RWPE1 (cell line): ENCODE data around the gene COTL1.
A peak's percentile ranks its signal among the peaks of the same experiment; 100 is the strongest.

Experiments
- CTCF ChIA-PET: fragments of 350-600 bp; sonication (Branson Sonifier 250); formaldehyde crosslinking; extraction: SDS; loops from one replicate; lab custom pipeline; 2021; lab: Yijun Ruan, JAX
- POLR2A ChIA-PET: fragments of 400-600 bp; formaldehyde crosslinking; extraction: SDS; loops from one replicate; lab custom pipeline; 2020; ENCODE audit warnings: antibody characterized with exemption; ENCODE audit not compliant: low non-redundant PET; lab: Yijun Ruan, JAX
- DNase-seq: peaks from one replicate; pipeline ENCODE4 v3.0.0; 2012; ENCODE audit warnings: low spot score
- H3K27ac ChIP-seq: fragments of 450-650 bp; 2 replicates; pipeline ENCODE4 v1.5.1; 2017
- CTCF ChIP-seq: fragments of 450-650 bp; conservative IDR thresholded peaks from 2 replicates; pipeline ENCODE4 v1.5.1; 2017; ENCODE audit warnings: low read depth, mild to moderate bottlenecking

Gene COTL1

GRCh38 chr16:84596161-84596560, 21.7 kb downstream of the COTL1 start:
- POLR2A ChIA-PET: no interaction called here
- H3K27ac ChIP-seq: 0 out of 2 replicates have a peak overlapping the region, but pooled peaks have one; percentile 0
- CTCF ChIA-PET: no interaction called here

GRCh38 chr16:84595052-84595481, 22.8 kb downstream of the COTL1 start:
- ChIA-PET CTCF (no interaction called here), POLR2A (no interaction called here)
- peak overlapping the region; percentile 6 for H3K27ac ChIP-seq
- no peak for TF ChIP-seq CTCF
- no peak for DNase-seq

More at GRCh38 chr16:84596161-84596560, 21.7 kb downstream of the COTL1 start:
- no peak for TF ChIP-seq CTCF
- DNase-seq: no peak

GRCh38 chr16:84594725-84595038, 23.2 kb downstream of the COTL1 start:
- H3K27ac ChIP-seq: peak overlapping the region; percentile 6
- no peak for DNase-seq
- ChIA-PET POLR2A (no interaction called here), CTCF (no interaction called here)
- TF ChIP-seq CTCF: no peak

GRCh38 chr16:84593825-84594724, 23.8 kb downstream of the COTL1 start:
- ChIA-PET CTCF (no interaction called here), POLR2A (interaction anchor here (0.6 kb wide), 1 partner anchor 16 kb away, joined by 3 read pairs; no protein-coding TSS in a partner anchor)
- peak overlapping the region; percentile 6 for H3K27ac ChIP-seq
- DNase-seq: no peak
- TF ChIP-seq CTCF: no peak

- CTCF ChIA-PET: no interaction called here
- DNase-seq: no peak
- TF ChIP-seq CTCF: no peak
- POLR2A ChIA-PET: no interaction called here
- no peak overlapping the region for H3K27ac ChIP-seq
Measured at GRCh38 chr16:84592718-84593117, 25.2 kb downstream of the COTL1 start.

- no peak for DNase-seq
- ChIA-PET POLR2A (no interaction called here), CTCF (no interaction called here)
- no peak for TF ChIP-seq CTCF
- H3K27ac ChIP-seq: no peak overlapping the region
Measured at GRCh38 chr16:84589975-84590719, 27.7 kb downstream of the COTL1 start.
